ENCODE results near the gene DNPH1. TPM values are rescaled to one million over a fixed set of nuclear protein-coding genes. Genes with fewer than 3 reads are reported as not detected.

DNPH1 gene
- total RNA-seq, 4 donors from 2014 or later: 57.0 to 88.1 (median 74.7) TPM

- DNase-seq (ENCODE audit: low spot score): no peak
Observed at GRCh38 chr6:43243664-43244321, 14.5 kb upstream of the DNPH1 start.

GRCh38 chr6:43242908-43243663 lies 13.8 kb upstream of the DNPH1 start, which contains the start of gene TTBK1:
Gene TTBK1, plus strand, starts transcription at chr6:43243481. Its CDS starts 3,180 bp downstream, at chr6:43246661.
- DNase-seq (ENCODE audit: low spot score): no peak
- TF ChIP-seq CTCF (IDR thresholded peaks at IDR 0.05): no peak
- ATAC-seq (ENCODE audit: low FRiP score): no peak

More at GRCh38 chr6:43243664-43244321, 14.5 kb upstream of the DNPH1 start:
- TF ChIP-seq CTCF (IDR thresholded peaks at IDR 0.05): no peak
- ATAC-seq (ENCODE audit: low FRiP score): no peak

GRCh38 chr6:43241446-43241845 lies 12.2 kb upstream of the DNPH1 start:
- no peak for TF ChIP-seq CTCF (IDR thresholded peaks at IDR 0.05)
- DNase-seq (ENCODE audit: low spot score): no peak
- no peak for ATAC-seq (ENCODE audit: low FRiP score)

GRCh38 chr6:43240950-43241349 lies 11.7 kb upstream of the DNPH1 start:
- TF ChIP-seq CTCF (IDR thresholded peaks at IDR 0.05): no peak
- ATAC-seq (ENCODE audit: low FRiP score) (no peak), DNase-seq (ENCODE audit: low spot score) (no peak)

GRCh38 chr6:43239054-43239453 lies 9.8 kb upstream of the DNPH1 start:
- DNase-seq (ENCODE audit: low spot score) (no peak), ATAC-seq (ENCODE audit: low FRiP score) (no peak)
- no peak for TF ChIP-seq CTCF (IDR thresholded peaks at IDR 0.05)

GRCh38 chr6:43235841-43236240 lies 6.6 kb upstream of the DNPH1 start:
- no peak for TF ChIP-seq CTCF (IDR thresholded peaks at IDR 0.05)
- DNase-seq (ENCODE audit: low spot score) (no peak), ATAC-seq (ENCODE audit: low FRiP score) (no peak)
